RWPE2 (cell line): ENCODE measurements around the gene SERF2.

Source experiments
- ATAC-seq: fragments of 200-7000 bp; cut with Tn5 transposase; 3 replicates; pipeline ENCODE4 v1.9.1; 2021; ENCODE audit warnings: low read depth
- DNase-seq: peaks from one replicate; pipeline ENCODE4 v3.0.0-alpha.2; 2020; ENCODE audit warnings: low spot score
- H3K27ac ChIP-seq: fragments of 450-650 bp; 2 replicates; pipeline ENCODE4 v1.5.1; 2017; ENCODE audit warnings: mild to moderate bottlenecking; ENCODE audit not compliant: poor library complexity, severe bottlenecking
- H3K27me3 ChIP-seq: fragments of 250-450 bp; sonication (Bioruptor Pico); 2 replicates; pipeline ENCODE4 v1.5.1; 2021; ENCODE audit warnings: mild to moderate bottlenecking, moderate library complexity; ENCODE audit not compliant: insufficient read depth, poor library complexity, severe bottlenecking
- H3K36me3 ChIP-seq: fragments of 250-450 bp; sonication (Bioruptor Pico); 2 replicates; pipeline ENCODE4 v1.5.1; 2020; ENCODE audit warnings: low read depth, mild to moderate bottlenecking, moderate library complexity
- H3K4me1 ChIP-seq: fragments of 250-450 bp; sonication (Bioruptor Pico); 2 replicates; pipeline ENCODE4 v1.5.1; 2021; ENCODE audit warnings: mild to moderate bottlenecking, moderate library complexity; ENCODE audit not compliant: insufficient read depth, poor library complexity, severe bottlenecking
- H3K4me3 ChIP-seq: fragments of 250-450 bp; sonication (Bioruptor Pico); 2 replicates; pipeline ENCODE4 v1.5.1; 2021; ENCODE audit warnings: mild to moderate bottlenecking, moderate library complexity; ENCODE audit not compliant: severe bottlenecking
- H3K9me3 ChIP-seq: fragments of 250-450 bp; sonication (Bioruptor Pico); 2 replicates; pipeline ENCODE4 v1.5.1; 2021; ENCODE audit warnings: mild to moderate bottlenecking, moderate library complexity; ENCODE audit not compliant: severe bottlenecking
- TF ChIP-seq, protein P1 (sequence below): fragments of 450-650 bp; IDR thresholded peaks from one replicate; pipeline ENCODE4 v1.5.1; 2017; ENCODE audit warnings: mild to moderate bottlenecking, moderate library complexity; ENCODE audit not compliant: poor library complexity, severe bottlenecking

The SERF2 gene

GRCh38 chr15:43772624-43773023, 19.5 kb upstream of the SERF2 start:
- H3K4me1 ChIP-seq = no peaks in the 10 kb centered on the region
- peaks cover 63% of the 10 kb centered on the region for H3K36me3 ChIP-seq
- H3K27me3 ChIP-seq = no peaks in the 10 kb centered on the region
- H3K4me3 ChIP-seq = no peak overlapping the region
- DNase-seq (no peak), ATAC-seq (no peak)
- H3K9me3 ChIP-seq = no peaks in the 10 kb centered on the region
- TF ChIP-seq, protein P1, sequence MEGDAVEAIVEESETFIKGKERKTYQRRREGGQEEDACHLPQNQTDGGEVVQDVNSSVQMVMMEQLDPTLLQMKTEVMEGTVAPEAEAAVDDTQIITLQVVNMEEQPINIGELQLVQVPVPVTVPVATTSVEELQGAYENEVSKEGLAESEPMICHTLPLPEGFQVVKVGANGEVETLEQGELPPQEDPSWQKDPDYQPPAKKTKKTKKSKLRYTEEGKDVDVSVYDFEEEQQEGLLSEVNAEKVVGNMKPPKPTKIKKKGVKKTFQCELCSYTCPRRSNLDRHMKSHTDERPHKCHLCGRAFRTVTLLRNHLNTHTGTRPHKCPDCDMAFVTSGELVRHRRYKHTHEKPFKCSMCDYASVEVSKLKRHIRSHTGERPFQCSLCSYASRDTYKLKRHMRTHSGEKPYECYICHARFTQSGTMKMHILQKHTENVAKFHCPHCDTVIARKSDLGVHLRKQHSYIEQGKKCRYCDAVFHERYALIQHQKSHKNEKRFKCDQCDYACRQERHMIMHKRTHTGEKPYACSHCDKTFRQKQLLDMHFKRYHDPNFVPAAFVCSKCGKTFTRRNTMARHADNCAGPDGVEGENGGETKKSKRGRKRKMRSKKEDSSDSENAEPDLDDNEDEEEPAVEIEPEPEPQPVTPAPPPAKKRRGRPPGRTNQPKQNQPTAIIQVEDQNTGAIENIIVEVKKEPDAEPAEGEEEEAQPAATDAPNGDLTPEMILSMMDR = no peak
- no peak overlapping the region for H3K27ac ChIP-seq

- DNase-seq (no peak), ATAC-seq (no peak)
- peaks cover 49% of the 10 kb centered on the region for H3K36me3 ChIP-seq
- no peaks in the 10 kb centered on the region for H3K4me1 ChIP-seq
- H3K9me3 ChIP-seq = no peaks in the 10 kb centered on the region
- H3K4me3 ChIP-seq = no peak overlapping the region
- peak overlapping the region; percentile 47 for H3K27ac ChIP-seq
- TF ChIP-seq, protein P1 = no peak
- no peaks in the 10 kb centered on the region for H3K27me3 ChIP-seq
Measured at GRCh38 chr15:43774062-43774461, 18.1 kb upstream of the SERF2 start.

DNA sequence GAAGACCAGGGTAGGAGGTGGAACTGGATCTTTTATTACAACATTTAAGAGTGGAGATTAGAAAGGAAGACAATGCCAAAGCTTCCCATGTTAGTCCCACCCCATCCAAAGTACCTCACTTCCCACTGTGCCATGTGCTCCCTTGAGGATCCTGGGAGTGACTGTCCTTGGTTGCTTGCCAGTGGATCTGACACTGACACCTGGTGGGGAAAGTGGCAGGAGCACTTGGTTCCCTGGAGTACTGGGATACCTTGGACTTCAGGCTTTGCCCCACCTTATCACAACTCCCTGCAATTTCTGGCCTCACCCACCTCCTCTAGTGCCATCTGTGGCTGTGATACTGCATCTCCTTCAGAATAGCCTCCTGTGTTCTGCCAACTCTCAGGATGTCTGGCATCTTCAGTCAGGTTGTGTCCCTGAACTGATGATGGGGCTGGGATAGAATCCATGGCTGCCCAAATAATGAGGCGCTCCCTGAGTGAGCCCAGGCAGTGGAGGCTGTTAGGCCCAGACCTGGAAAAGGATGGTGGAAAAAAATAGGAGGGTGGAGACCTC, 16.6 kb upstream of the SERF2 start:
- TF ChIP-seq, protein P1 = peak; percentile 94
- H3K4me1 ChIP-seq = no peaks in the 10 kb centered on the region
- H3K36me3 ChIP-seq = peaks cover 34% of the 10 kb centered on the region
- H3K9me3 ChIP-seq = no peaks in the 10 kb centered on the region
- peak; percentile 80 for DNase-seq
- peak; percentile 60 for ATAC-seq
- H3K4me3 ChIP-seq = peak overlapping the region; percentile 46
- H3K27me3 ChIP-seq = no peaks in the 10 kb centered on the region
- H3K27ac ChIP-seq = peak overlapping the region; percentile 47

GRCh38 chr15:43776101-43776717, 15.9 kb upstream of the SERF2 start:
- no peaks in the 10 kb centered on the region for H3K27me3 ChIP-seq
- H3K4me1 ChIP-seq = no peaks in the 10 kb centered on the region
- DNase-seq = peak; percentile 81
- TF ChIP-seq, protein P1 = no peak
- H3K9me3 ChIP-seq = no peaks in the 10 kb centered on the region
- H3K27ac ChIP-seq = peak overlapping the region; percentile 47
- peaks cover 27% of the 10 kb centered on the region for H3K36me3 ChIP-seq
- peak; percentile 9 for ATAC-seq
- peak overlapping the region; percentile 46 for H3K4me3 ChIP-seq

DNA sequence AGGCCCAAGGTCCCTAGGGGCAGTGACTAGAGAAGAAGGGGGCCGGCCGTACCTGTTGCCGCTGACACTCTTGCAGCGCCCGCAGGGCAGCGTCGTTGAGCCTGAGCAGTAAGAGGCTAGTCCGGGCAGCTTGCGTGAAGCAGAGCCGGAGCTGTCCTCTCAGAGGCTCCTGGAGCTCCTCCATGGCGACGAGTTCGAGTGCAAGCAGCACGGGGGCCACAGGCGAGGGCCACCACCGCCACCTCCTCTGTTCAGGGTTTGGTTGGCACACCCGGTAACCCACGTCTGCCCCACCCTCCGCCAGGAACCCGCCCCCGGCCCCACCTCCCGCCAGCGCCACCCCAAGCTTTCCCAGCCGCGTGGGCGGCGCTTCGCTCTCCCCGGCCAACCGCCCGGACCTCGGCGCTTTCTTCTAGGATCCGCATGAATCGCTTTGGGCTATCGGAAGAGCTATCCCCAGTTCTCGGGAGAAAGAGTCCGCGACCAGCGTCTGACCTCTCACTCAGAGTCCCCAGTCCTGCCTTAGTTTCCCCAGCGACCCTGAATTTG, 15.3 kb upstream of the SERF2 start, which contains the start of gene ELL3:
Gene ELL3 (minus strand): TSS at position 249 of the 549 bp plus-strand sequence. CDS start 65 bp downstream, at position 184.
- Histone ChIP-seq H3K36me3 (peaks cover 21% of the 10 kb centered on the region), H3K27me3 (no peaks in the 10 kb centered on the region), H3K4me1 (no peaks in the 10 kb centered on the region), H3K4me3 (peak within 1 kb of the TSS; percentile 46), H3K9me3 (no peaks in the 10 kb centered on the region), H3K27ac (peak within 1 kb of the TSS; percentile 47)
- DNase-seq (peak; percentile 90), ATAC-seq (peak; percentile 64)
- TF ChIP-seq, protein P1 = no peak
